ENCODE data around the gene SPNS3. TPM values are rescaled to one million over a fixed set of nuclear protein-coding genes. Genes with fewer than 3 reads are reported as not detected.

The SPNS3 gene
- total RNA-seq, 1 experiment from 2014 or later, result 0.37 TPM

- ChIA-PET POLR2A (no interaction called here), CTCF (interaction anchor here (1.3 kb wide), 1 partner anchor 9 kb away, joined by 3 read pairs; no protein-coding TSS in a partner anchor), RAD21 (ENCODE audit: low non-redundant PET in 1 of 2, low total read pairs in 2 of 2, uncharacterized antibody in 2 of 2, unreplicated experiment in 2 of 2) (no interaction called here)
- H3K4me2 ChIP-seq (ENCODE audit: low read length), result peak overlapping the region; percentile 97
- H3K27ac ChIP-seq (ENCODE audit: low read depth, low read length), result no peak overlapping the region; the same call in 1 of the 2 replicates
- intact Hi-C loops (cut with micrococcal nuclease), result no loop called here
- H3K36me3 ChIP-seq (ENCODE audit: control insufficient read depth in 1 of 2, insufficient read depth in 2 of 2, low read length in 2 of 2), result no peaks in the 10 kb centered on the region
- H4K20me1 ChIP-seq (ENCODE audit: insufficient read depth), result no peaks in the 10 kb centered on the region
- H3K9me3 ChIP-seq (ENCODE audit: control insufficient read depth in 1 of 2, insufficient read depth in 1 of 2, low read depth in 1 of 2, low read length in 2 of 2), result no peaks in the 10 kb centered on the region
- no peak overlapping the region for H2AFZ ChIP-seq (ENCODE audit: low read depth, low read length, poor library complexity, severe bottlenecking)
- H3K9ac ChIP-seq (ENCODE audit: low read length), result peak overlapping the region; percentile 53
- peak overlapping the region; percentile 51 to 65 for H3K4me3 ChIP-seq (replicated peaks in 1 of 2; ENCODE audit: low read depth in 1 of 2, low read length in 2 of 2)
- DNase-seq (ENCODE audit: low read depth, low spot score) (no peak), ATAC-seq (peak; percentile 56)
- H3K79me2 ChIP-seq (ENCODE audit: insufficient read depth, low read length), result no peaks in the 10 kb centered on the region
- no peaks in the 10 kb centered on the region for H3K27me3 ChIP-seq (ENCODE audit: insufficient read depth, low read length)
- TF ChIP-seq EZH2phosphoT487 (IDR thresholded peaks at IDR 0.05; ENCODE audit: borderline replicate concordance), result no peak
- TF ChIP-seq POLR2AphosphoS5 (IDR thresholded peaks at IDR 0.05; ENCODE audit: low read depth, low read length), result no peak
- peak; percentile 44; the same call in 1 of the 2 replicates for TF ChIP-seq MAX (IDR thresholded peaks at IDR 0.05)
- TF ChIP-seq YY1 (IDR thresholded peaks at IDR 0.05; ENCODE audit: extremely low read depth, insufficient replicate concordance, low read depth, low read length), result no peak
- H3K9me2 ChIP-seq (ENCODE audit: insufficient read depth), result no peaks in the 10 kb centered on the region
- BruUV-seq (replicated peaks), result no TSS peak
- peaks cover 4 to 37% of the 10 kb centered on the region in 2 experiments; a peak in 3 of 4 replicates for H3K4me1 ChIP-seq (ENCODE audit: control insufficient read depth in 1 of 2, insufficient read depth in 2 of 2, low read length in 2 of 2)
Observed at GRCh38 chr17:4499431-4500190, 65.9 kb downstream of the SPNS3 start.

- ChIA-PET POLR2A (no interaction called here), CTCF (no interaction called here), RAD21 (ENCODE audit: low non-redundant PET in 1 of 2, low total read pairs in 2 of 2, uncharacterized antibody in 2 of 2, unreplicated experiment in 2 of 2) (no interaction called here)
- Histone ChIP-seq H3K27ac (ENCODE audit: low read depth, low read length) (no peak overlapping the region; the same call in 1 of the 2 replicates), H3K36me3 (ENCODE audit: control insufficient read depth in 1 of 2, insufficient read depth in 2 of 2, low read length in 2 of 2) (no peaks in the 10 kb centered on the region), H3K27me3 (ENCODE audit: insufficient read depth, low read length) (no peaks in the 10 kb centered on the region), H4K20me1 (ENCODE audit: insufficient read depth) (no peaks in the 10 kb centered on the region), H3K9me2 (ENCODE audit: insufficient read depth) (no peaks in the 10 kb centered on the region), H3K4me1 (ENCODE audit: control insufficient read depth in 1 of 2, insufficient read depth in 2 of 2, low read length in 2 of 2) (peaks cover 4 to 43% of the 10 kb centered on the region in 2 experiments; a peak in 3 of 4 replicates), H3K9ac (ENCODE audit: low read length) (peak overlapping the region; percentile 53), H3K4me3 (replicated peaks in 1 of 2; ENCODE audit: low read depth in 1 of 2, low read length in 2 of 2) (peak overlapping the region; percentile 51 to 65), H3K4me2 (ENCODE audit: low read length) (peak overlapping the region; percentile 97), H3K9me3 (ENCODE audit: control insufficient read depth in 1 of 2, insufficient read depth in 1 of 2, low read depth in 1 of 2, low read length in 2 of 2) (no peaks in the 10 kb centered on the region), H3K79me2 (ENCODE audit: insufficient read depth, low read length) (no peaks in the 10 kb centered on the region), H2AFZ (ENCODE audit: low read depth, low read length, poor library complexity, severe bottlenecking) (no peak overlapping the region)
- ATAC-seq (no peak), DNase-seq (ENCODE audit: low read depth, low spot score) (no peak)
- no TSS peak for BruUV-seq (replicated peaks)
- intact Hi-C loops (cut with micrococcal nuclease), result no loop called here
- TF ChIP-seq SP1 (IDR thresholded peaks at IDR 0.05; ENCODE audit: low read depth) (no peak), JUND (IDR thresholded peaks at IDR 0.05) (no peak), SRF (IDR thresholded peaks at IDR 0.05; ENCODE audit: low read depth) (no peak), TCF7L2 (IDR thresholded peaks at IDR 0.05; ENCODE audit: borderline replicate concordance, extremely low read depth, insufficient read depth, insufficient read length) (no peak), SIN3A (IDR thresholded peaks at IDR 0.05; ENCODE audit: low read depth) (no peak), ZNF274 (IDR thresholded peaks at IDR 0.05; ENCODE audit: low read depth, low read length) (no peak), CTCF (IDR thresholded peaks at IDR 0.05 in 2 of 3, conservative IDR thresholded peaks at IDR 0.05 in 1 of 3; ENCODE audit: borderline replicate concordance in 1 of 3, insufficient read depth in 1 of 3, low read depth in 2 of 3, low read length in 2 of 3) (no peak), ELF1 (IDR thresholded peaks at IDR 0.05; ENCODE audit: borderline replicate concordance, low read depth) (no peak), EZH2 (IDR thresholded peaks at IDR 0.05) (no peak), POLR2A (IDR thresholded peaks at IDR 0.05; ENCODE audit: borderline replicate concordance, extremely low read depth, insufficient read depth, insufficient read length) (no peak), POLR2AphosphoS5 (IDR thresholded peaks at IDR 0.05; ENCODE audit: low read depth, low read length) (no peak), CBX3 (IDR thresholded peaks at IDR 0.05; ENCODE audit: low read depth) (no peak), CEBPB (IDR thresholded peaks at IDR 0.05; ENCODE audit: low read depth) (no peak)
Observed at GRCh38 chr17:4500191-4500571, 66.4 kb downstream of the SPNS3 start.

All from HCT116 (cell line).